ENCODE measurements around the gene SCAND1. TPM values are rescaled to one million over a fixed set of nuclear protein-coding genes. Genes with fewer than 3 reads are reported as not detected.
"Not testable (repeated sequence)": the region's sequence is repeated elsewhere in the genome, so short reads cannot be mapped to it uniquely, and the experiment has no call there.

SCAND1 gene
- total and polyA plus RNA-seq, 2 donors (not counting 1 experiment from before 2014, with no cell fraction given): 8.3 to 44.3 TPM

DNA sequence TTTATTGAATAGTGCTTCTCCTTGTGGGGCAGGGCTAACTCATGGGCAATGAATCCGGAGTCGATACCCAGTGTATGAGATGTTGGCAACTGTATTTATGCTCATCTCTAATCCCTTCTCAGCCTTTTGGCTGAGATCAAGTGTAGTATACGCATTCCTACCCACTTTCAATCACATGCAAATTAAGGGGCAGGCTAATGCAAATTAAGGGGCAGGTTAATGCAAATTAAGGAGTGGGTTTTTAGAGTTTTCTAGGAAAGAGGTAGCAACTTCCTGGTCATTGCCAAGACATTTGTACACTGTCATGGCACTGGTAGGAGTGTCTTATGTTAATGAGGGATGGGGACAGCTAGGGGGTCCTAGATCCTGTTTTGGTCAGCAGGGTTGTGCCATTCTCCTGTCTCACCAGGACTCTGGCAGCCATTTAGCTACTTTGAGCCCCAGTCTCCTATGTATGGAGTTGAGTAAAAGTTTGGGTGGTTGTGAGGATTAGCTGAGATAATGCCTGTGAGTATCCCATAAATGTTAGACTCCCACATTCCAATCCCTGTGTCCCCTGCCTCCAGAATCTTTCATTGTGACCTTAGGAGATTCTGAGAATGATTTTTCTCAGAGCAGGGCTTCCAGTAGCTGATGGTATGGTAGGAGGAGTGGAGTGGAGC lies 13.8 kb upstream of the SCAND1 start, which contains the start of gene CNBD2:
Gene CNBD2 (plus strand): TSS at position 612 of the 662 bp plus-strand sequence. CDS start 173 bp downstream, outside the sequence.
- Histone ChIP-seq H3K79me2 (ENCODE audit: control insufficient read depth, insufficient read depth, low read length) (no peaks in the 10 kb centered on the region), H4K20me1 (ENCODE audit: control insufficient read depth, extremely low read depth, insufficient read depth, low read length) (no peaks in the 10 kb centered on the region), H3K36me3 (ENCODE audit: control insufficient read depth, insufficient read depth, low read length) (no peaks in the 10 kb centered on the region), H3K4me2 (ENCODE audit: extremely low read depth, insufficient read depth, low read length) (no peak within 1 kb of the TSS), H2AFZ (ENCODE audit: low read length) (no peak within 1 kb of the TSS), H3K27me3 (ENCODE audit: control insufficient read depth, insufficient read depth, low read length) (peaks cover 4% of the 10 kb centered on the region), H3K4me3 (replicated peaks in 1 of 4; ENCODE audit: control extremely low read depth in 1 of 4, insufficient read depth in 1 of 4, low read depth in 3 of 4, low read length in 4 of 4) (no peak within 1 kb of the TSS), H3K9me3 (ENCODE audit: control insufficient read depth, insufficient read depth, low read depth, low read length) (no peaks in the 10 kb centered on the region), H3K4me1 (ENCODE audit: control insufficient read depth, extremely low read depth, insufficient read depth, low read length) (no peaks in the 10 kb centered on the region), H3K9ac (ENCODE audit: insufficient read depth, low read length) (no peak within 1 kb of the TSS), H3K27ac (ENCODE audit: insufficient read depth, low read length) (no peak within 1 kb of the TSS)
- no peak for DNase-seq (ENCODE audit: low read depth in 2 of 2)
- TF ChIP-seq EZH2 (IDR thresholded peaks at IDR 0.05; ENCODE audit: low read length, missing control alignments) (no peak), CTCF (conservative IDR thresholded peaks at IDR 0.05 in 1 of 2, IDR thresholded peaks at IDR 0.05 in 1 of 2; ENCODE audit: low read depth in 1 of 2, low read length in 2 of 2) (no peak)

- no peak overlapping the region for H3K9ac ChIP-seq (ENCODE audit: insufficient read depth, low read length)
- no peaks in the 10 kb centered on the region for H3K4me1 ChIP-seq (ENCODE audit: control insufficient read depth, extremely low read depth, insufficient read depth, low read length)
- no peak for DNase-seq (ENCODE audit: low read depth in 2 of 2)
- H4K20me1 ChIP-seq (ENCODE audit: control insufficient read depth, extremely low read depth, insufficient read depth, low read length): no peaks in the 10 kb centered on the region
- no peak overlapping the region for H3K4me2 ChIP-seq (ENCODE audit: extremely low read depth, insufficient read depth, low read length)
- no peaks in the 10 kb centered on the region for H3K79me2 ChIP-seq (ENCODE audit: control insufficient read depth, insufficient read depth, low read length)
- TF ChIP-seq CTCF (conservative IDR thresholded peaks at IDR 0.05 in 1 of 2, IDR thresholded peaks at IDR 0.05 in 1 of 2; ENCODE audit: low read depth in 1 of 2, low read length in 2 of 2) (no peak), EZH2 (IDR thresholded peaks at IDR 0.05; ENCODE audit: low read length, missing control alignments) (no peak)
- H3K27me3 ChIP-seq (ENCODE audit: control insufficient read depth, insufficient read depth, low read length): peaks cover 9% of the 10 kb centered on the region
- no peaks in the 10 kb centered on the region for H3K36me3 ChIP-seq (ENCODE audit: control insufficient read depth, insufficient read depth, low read length)
- H2AFZ ChIP-seq (ENCODE audit: low read length): no peak overlapping the region
- H3K4me3 ChIP-seq (replicated peaks in 1 of 4; ENCODE audit: control extremely low read depth in 1 of 4, insufficient read depth in 1 of 4, low read depth in 3 of 4, low read length in 4 of 4): no peak overlapping the region
- H3K27ac ChIP-seq (ENCODE audit: insufficient read depth, low read length): no peak overlapping the region
- no peaks in the 10 kb centered on the region for H3K9me3 ChIP-seq (ENCODE audit: control insufficient read depth, insufficient read depth, low read depth, low read length)
Measured at GRCh38 chr20:35963878-35964277, 9.6 kb upstream of the SCAND1 start.

DNA sequence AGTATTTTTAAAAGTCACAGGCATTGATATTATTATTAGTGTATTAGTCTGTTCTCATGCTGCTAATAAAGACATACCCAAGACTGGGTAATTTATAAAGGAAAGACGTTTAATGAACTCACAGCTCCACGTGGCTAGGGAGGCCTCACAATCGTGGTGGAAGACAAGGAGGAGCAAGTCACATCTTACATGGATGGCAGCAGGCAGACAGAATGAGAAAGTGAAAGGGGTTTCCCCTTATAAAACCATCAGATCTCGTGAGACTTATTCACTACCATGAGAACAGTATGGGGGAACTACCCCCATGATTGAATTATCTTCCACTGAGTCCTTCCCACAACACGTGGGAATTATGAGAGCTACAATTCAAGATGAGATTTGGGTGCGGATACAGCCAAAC lies 5.0 kb upstream of the SCAND1 start:
- not testable (repeated sequence) for H4K20me1 ChIP-seq (ENCODE audit: control insufficient read depth, extremely low read depth, insufficient read depth, low read length); H3K9ac ChIP-seq (ENCODE audit: insufficient read depth, low read length); DNase-seq (ENCODE audit: low read depth in 2 of 2); H3K27me3 ChIP-seq (ENCODE audit: control insufficient read depth, insufficient read depth, low read length); H2AFZ ChIP-seq (ENCODE audit: low read length); H3K9me3 ChIP-seq (ENCODE audit: control insufficient read depth, insufficient read depth, low read depth, low read length); H3K27ac ChIP-seq (ENCODE audit: insufficient read depth, low read length); H3K36me3 ChIP-seq (ENCODE audit: control insufficient read depth, insufficient read depth, low read length); H3K4me1 ChIP-seq (ENCODE audit: control insufficient read depth, extremely low read depth, insufficient read depth, low read length); H3K4me2 ChIP-seq (ENCODE audit: extremely low read depth, insufficient read depth, low read length); H3K79me2 ChIP-seq (ENCODE audit: control insufficient read depth, insufficient read depth, low read length); H3K4me3 ChIP-seq (replicated peaks in 1 of 4; ENCODE audit: control extremely low read depth in 1 of 4, insufficient read depth in 1 of 4, low read depth in 3 of 4, low read length in 4 of 4)

Data from fibroblast of lung (primary cell).